ENCODE measurements around the gene GJC2. TPM values are rescaled to one million over a fixed set of nuclear protein-coding genes. Genes with fewer than 3 reads are reported as not detected.

Gene GJC2
- total and polyA plus RNA-seq, 2 donors (not counting 3 experiments of a cell fraction or from before 2014, with no cell fraction given) = 0.58 to 1.2 TPM

- Histone ChIP-seq H3K9me3 (replicated peaks; ENCODE audit: control insufficient read depth, insufficient read depth, low read length) (no peaks in the 10 kb centered on the region), H3K27ac (ENCODE audit: insufficient read depth, low read depth, low read length) (no peak overlapping the region), H3K27me3 (ENCODE audit: control insufficient read depth in 2 of 2, insufficient read depth in 2 of 2, low read length in 2 of 2) (peaks cover under 1 to 10% of the 10 kb centered on the region in 2 experiments), H2AFZ (ENCODE audit: low read depth, low read length) (no peak overlapping the region), H4K20me1 (replicated peaks; ENCODE audit: control insufficient read depth, extremely low read depth, insufficient read depth, low read length) (no peaks in the 10 kb centered on the region), H3K9ac (replicated peaks; ENCODE audit: extremely low read depth, insufficient read depth, low read length) (no peak overlapping the region), H3K4me1 (ENCODE audit: control insufficient read depth, extremely low read depth, insufficient read depth, low read length) (no peaks in the 10 kb centered on the region), H3K9me1 (replicated peaks; ENCODE audit: control insufficient read depth, extremely low read depth, insufficient read depth, low read length) (no peaks in the 10 kb centered on the region), H3K4me3 (replicated peaks in 1 of 3; ENCODE audit: insufficient read depth in 1 of 3, low read depth in 1 of 3, low read length in 3 of 3) (no peak overlapping the region), H3K36me3 (ENCODE audit: control insufficient read depth in 2 of 2, extremely low read depth in 1 of 2, insufficient read depth in 2 of 2, low read length in 2 of 2) (no peaks in the 10 kb centered on the region), H3K4me2 (ENCODE audit: insufficient read depth, low read length) (no peak overlapping the region), H3K79me2 (ENCODE audit: control insufficient read depth, insufficient read depth, low read length) (no peaks in the 10 kb centered on the region)
- ChIA-PET CTCF (no interaction called here), POLR2A (no interaction called here)
- dilution Hi-C loops (cut with MboI; ENCODE audit: extremely low pct_ligation_motif_present, low sequenced_read_pairs) (no loop called here), intact Hi-C loops (cut with micrococcal nuclease) (no loop called here)
- DNase-seq (ENCODE audit: low read depth, low spot score) = no peak
- FAIRE-seq = no peak
- BruUV-seq (replicated peaks) = no TSS peak
- no peak for TF ChIP-seq POLR2AphosphoS5 (IDR thresholded peaks at IDR 0.05; ENCODE audit: insufficient read depth, low read depth, low read length)
- TF ChIP-seq EZH2 (IDR thresholded peaks at IDR 0.05; ENCODE audit: borderline replicate concordance, low read depth, low read length, severe bottlenecking) = no peak
- no peak for TF ChIP-seq FOS (IDR thresholded peaks at IDR 0.05; ENCODE audit: borderline replicate concordance, insufficient read depth, low read length)
- no peak for TF ChIP-seq MYC (IDR thresholded peaks at IDR 0.05; ENCODE audit: low read depth, low read length)
- no peak for TF ChIP-seq JUN (IDR thresholded peaks at IDR 0.05; ENCODE audit: borderline replicate concordance, insufficient read depth, insufficient read length, low read depth)
- no peak for TF ChIP-seq GATA2 (IDR thresholded peaks at IDR 0.05; ENCODE audit: insufficient read depth, insufficient read length, low read depth, low read length)
- TF ChIP-seq, protein P1, sequence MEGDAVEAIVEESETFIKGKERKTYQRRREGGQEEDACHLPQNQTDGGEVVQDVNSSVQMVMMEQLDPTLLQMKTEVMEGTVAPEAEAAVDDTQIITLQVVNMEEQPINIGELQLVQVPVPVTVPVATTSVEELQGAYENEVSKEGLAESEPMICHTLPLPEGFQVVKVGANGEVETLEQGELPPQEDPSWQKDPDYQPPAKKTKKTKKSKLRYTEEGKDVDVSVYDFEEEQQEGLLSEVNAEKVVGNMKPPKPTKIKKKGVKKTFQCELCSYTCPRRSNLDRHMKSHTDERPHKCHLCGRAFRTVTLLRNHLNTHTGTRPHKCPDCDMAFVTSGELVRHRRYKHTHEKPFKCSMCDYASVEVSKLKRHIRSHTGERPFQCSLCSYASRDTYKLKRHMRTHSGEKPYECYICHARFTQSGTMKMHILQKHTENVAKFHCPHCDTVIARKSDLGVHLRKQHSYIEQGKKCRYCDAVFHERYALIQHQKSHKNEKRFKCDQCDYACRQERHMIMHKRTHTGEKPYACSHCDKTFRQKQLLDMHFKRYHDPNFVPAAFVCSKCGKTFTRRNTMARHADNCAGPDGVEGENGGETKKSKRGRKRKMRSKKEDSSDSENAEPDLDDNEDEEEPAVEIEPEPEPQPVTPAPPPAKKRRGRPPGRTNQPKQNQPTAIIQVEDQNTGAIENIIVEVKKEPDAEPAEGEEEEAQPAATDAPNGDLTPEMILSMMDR (IDR thresholded peaks at IDR 0.05; ENCODE audit: extremely low read depth in 1 of 2, insufficient read depth in 1 of 2, low read depth in 1 of 2, low read length in 2 of 2) = no peak
- no peak for TF ChIP-seq POLR2A (IDR thresholded peaks at IDR 0.05; ENCODE audit: low read depth, low read length)
- TF ChIP-seq, protein P2, sequence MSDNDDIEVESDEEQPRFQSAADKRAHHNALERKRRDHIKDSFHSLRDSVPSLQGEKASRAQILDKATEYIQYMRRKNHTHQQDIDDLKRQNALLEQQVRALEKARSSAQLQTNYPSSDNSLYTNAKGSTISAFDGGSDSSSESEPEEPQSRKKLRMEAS (IDR thresholded peaks at IDR 0.05; ENCODE audit: insufficient read depth, insufficient read length) = no peak
Measured at GRCh38 chr1:228207381-228207810, 57.7 kb downstream of the GJC2 start.

All from endothelial cell of umbilical vein (primary cell).